ENCODE data around the gene TIGD3.
"Not testable (repeated sequence)": the region's sequence is repeated elsewhere in the genome, so short reads cannot be mapped to it uniquely, and the experiment has no call there.

The TIGD3 gene

DNA sequence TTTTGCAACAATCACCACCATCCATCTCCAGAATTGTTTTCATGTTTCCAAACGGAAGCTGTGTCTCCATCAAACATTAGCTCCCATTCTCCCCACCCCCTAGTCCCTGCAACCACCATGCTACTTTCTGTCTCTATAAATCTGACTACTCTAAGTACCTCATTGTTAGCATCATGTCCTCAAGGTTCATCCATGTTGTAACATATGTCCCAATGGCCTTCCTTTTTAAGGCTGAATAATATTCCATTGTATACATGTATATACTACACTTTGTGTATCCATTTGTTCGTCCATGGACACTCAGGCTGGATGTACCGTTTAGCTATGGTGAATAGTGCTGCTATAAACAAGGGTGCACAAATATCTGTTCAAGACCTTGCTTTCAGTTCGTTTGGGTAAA, 29.1 kb upstream of the TIGD3 start:
- DNase-seq (ENCODE audit: low read depth): no peak

GRCh38 chr11:65327021-65327420, 27.5 kb upstream of the TIGD3 start:
- no peak for DNase-seq (ENCODE audit: low read depth)

DNA sequence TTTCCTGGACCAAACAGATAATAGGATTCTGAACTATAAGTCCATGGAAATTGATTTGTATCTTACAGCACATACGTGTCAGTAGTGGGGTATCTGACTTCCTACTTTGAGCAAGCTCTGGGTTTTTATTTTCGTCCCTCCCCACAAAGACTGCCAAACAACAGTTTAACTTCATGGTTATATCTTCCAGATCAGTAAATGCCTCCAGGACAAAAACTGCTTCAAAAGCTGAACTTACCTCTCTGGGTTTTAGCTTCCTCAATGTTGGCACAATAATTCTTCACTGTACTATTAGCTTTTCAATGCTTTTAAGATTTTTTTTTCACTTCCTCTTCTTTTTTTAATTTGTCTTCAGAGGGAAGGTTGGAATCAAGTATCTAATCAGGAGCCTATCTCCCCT, 25.1 kb upstream of the TIGD3 start:
- no peak for DNase-seq (ENCODE audit: low read depth)

DNA sequence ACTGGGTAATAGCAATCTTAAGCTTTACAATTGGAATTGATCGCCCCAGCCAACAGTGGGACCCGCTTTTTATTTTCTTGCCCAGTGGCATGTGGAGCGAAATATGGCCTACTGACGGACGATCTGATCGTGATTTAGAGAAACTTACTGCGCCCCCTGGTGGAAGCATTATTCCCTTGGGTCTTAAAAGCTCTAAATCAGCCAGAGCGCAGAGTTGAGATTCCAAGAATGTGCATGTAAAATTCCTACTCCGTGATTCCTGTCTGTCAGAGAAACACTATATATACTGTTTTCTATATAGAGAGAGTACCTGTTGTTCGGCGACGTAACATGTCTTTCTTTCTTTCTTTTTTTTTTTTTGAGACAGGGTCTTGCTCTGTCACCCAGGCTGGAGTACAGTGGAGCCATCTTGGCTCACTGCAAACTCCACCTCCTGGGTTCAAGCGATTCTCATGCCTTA, 24.6 kb upstream of the TIGD3 start:
- peak; percentile 77 for DNase-seq (ENCODE audit: low read depth)

- no peak for DNase-seq (ENCODE audit: low read depth)
These were observed 24.0 kb upstream of the TIGD3 start for GRCh38 chr11:65330544-65330943.

- not testable (repeated sequence) for DNase-seq (ENCODE audit: low read depth)
These were observed 22.0 kb upstream of the TIGD3 start for GRCh38 chr11:65332591-65332990.

GRCh38 chr11:65334696-65335295, 19.8 kb upstream of the TIGD3 start:
- no peak for DNase-seq (ENCODE audit: low read depth)

DNA sequence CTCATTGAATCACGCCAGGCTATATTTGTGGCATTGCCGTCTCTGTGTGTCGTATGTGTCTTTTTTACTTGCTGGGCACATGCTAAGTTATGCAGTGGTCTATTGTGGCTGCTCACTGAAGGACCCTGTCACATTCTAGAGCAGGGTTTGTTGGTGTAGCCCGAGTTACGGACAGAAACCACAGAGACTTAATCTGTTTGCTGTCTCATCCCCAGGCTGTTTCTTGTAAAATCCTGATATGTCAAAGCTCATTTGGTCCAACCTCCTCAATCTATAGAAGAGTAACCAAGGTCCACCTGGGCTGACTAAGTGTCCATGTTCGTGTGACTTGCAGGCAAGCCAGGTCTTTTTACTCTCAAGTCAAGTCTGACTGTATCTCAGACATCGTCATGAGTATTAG, 15.9 kb upstream of the TIGD3 start:
- no peak for DNase-seq (ENCODE audit: low read depth)

DNA sequence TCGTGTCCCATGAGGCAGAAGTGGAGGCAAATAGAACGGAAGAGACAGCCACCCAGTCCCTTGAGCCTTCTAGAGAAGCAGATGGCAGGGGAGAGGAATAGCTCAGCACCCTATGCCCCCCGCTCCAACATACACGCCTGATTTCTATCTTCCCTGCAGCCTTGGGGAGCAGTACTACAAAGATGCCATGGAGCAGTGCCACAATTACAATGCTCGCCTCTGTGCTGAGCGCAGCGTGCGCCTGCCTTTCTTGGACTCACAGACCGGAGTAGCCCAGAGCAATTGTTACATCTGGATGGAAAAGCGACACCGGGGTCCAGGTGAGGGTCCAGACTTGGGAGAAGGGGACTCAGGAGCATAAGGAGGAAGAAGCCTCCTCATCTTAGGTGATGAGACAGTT, 14.3 kb upstream of the TIGD3 start:
- no peak for DNase-seq (ENCODE audit: low read depth)

DNA sequence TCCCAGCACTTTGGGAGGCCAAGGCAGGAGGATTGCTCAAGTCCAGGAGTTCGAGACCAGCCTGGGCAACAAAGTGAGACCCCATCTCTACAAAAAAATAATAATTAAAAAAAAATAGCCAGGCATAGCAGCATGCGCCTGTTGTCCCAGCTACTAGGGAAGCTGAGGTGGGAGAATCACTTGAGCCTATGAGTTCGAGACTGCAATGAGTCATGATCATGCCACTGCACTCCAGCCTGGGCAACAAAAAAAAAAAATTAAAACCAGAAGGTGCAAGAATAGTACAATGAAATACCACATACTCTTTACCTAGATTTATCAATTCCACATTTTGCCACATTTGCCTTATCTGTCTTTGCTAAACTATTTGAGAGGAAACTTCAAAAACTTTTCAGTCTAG, 12.7 kb upstream of the TIGD3 start:
- DNase-seq (ENCODE audit: low read depth): no peak

DNA sequence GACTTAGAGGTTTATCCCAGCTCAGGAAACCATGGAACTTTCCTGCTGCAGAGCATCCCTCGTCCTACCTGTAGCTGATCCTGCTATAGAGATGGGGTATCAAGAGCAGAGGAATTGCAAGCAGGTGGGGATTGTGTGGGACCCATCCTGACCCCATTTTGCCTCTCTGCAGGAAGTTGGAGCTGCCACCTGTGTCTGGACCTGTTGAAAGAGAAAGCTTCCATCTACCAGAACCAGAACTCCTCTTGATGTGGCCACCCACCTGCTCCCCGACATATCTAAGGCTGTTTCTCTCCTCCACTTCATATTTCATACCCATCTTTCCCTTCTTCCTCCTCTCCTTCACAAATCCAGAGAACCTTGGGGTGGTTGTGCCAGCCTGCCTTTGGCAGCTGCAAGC, 3.0 kb upstream of the TIGD3 start:
- DNase-seq (ENCODE audit: low read depth): no peak

- DNase-seq (ENCODE audit: low read depth): no peak
These were observed 1.8 kb upstream of the TIGD3 start for GRCh38 chr11:65352783-65353182.

- DNase-seq (ENCODE audit: low read depth): no peak
These were observed 1.2 kb upstream of the TIGD3 start for GRCh38 chr11:65353376-65353775.

- DNase-seq (ENCODE audit: low read depth): no peak
These were observed 669 bp upstream of the TIGD3 start for GRCh38 chr11:65353900-65354264.

- DNase-seq (ENCODE audit: low read depth): peak; percentile 66
These were observed 643 bp downstream of the TIGD3 start for GRCh38 chr11:65355013-65355775.

DNA sequence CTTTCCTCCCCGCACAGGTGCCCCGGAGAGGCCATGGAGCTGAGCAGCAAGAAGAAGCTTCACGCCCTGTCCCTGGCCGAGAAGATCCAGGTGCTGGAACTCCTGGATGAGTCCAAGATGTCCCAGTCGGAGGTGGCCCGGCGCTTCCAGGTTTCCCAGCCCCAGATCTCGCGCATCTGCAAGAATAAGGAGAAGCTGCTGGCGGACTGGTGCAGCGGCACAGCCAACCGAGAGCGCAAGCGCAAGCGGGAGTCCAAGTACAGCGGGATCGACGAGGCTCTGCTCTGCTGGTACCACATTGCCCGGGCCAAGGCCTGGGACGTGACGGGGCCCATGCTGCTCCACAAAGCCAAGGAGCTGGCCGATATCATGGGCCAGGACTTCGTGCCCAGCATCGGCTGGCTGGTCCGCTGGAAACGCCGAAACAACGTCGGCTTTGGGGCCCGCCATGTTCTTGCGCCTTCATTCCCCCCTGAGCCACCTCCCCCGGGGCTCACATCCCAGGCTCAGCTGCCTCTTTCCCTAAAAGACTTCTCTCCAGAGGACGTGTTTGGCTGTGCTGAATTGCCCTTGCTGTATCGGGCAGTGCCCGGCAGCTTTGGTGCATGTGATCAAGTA, 1.3 kb downstream of the TIGD3 start:
- no peak for DNase-seq (ENCODE audit: low read depth)

DNA sequence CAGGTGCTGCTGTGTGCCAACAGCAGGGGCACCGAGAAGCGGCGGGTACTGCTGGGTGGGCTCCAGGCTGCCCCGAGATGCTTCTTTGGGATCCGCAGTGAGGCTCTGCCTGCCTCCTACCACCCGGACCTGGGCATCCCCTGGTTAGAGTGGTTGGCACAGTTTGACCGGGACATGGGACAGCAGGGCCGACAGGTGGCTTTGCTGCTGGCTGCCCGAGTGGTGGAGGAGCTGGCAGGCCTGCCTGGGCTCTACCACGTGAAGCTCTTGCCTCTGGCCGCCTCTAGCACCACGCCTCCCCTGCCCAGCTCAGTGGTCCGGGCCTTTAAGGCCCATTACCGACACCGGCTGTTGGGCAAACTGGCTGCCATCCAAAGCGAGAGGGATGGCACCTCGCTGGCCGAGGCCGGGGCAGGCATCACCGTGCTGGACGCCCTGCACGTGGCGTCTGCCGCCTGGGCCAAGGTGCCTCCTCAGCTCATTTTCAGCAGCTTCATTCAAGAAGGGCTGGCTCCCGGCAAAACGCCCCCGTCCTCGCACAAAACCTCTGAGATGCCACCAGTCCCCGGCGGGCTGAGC, 1.9 kb downstream of the TIGD3 start:
- DNase-seq (ENCODE audit: low read depth): no peak

GRCh38 chr11:65357856-65358356, 3.4 kb downstream of the TIGD3 start:
- no peak for DNase-seq (ENCODE audit: low read depth)

GRCh38 chr11:65362320-65362931, 7.9 kb downstream of the TIGD3 start:
- no peak for DNase-seq (ENCODE audit: low read depth)

GRCh38 chr11:65362966-65363365, 8.4 kb downstream of the TIGD3 start:
- DNase-seq (ENCODE audit: low read depth): no peak

DNA sequence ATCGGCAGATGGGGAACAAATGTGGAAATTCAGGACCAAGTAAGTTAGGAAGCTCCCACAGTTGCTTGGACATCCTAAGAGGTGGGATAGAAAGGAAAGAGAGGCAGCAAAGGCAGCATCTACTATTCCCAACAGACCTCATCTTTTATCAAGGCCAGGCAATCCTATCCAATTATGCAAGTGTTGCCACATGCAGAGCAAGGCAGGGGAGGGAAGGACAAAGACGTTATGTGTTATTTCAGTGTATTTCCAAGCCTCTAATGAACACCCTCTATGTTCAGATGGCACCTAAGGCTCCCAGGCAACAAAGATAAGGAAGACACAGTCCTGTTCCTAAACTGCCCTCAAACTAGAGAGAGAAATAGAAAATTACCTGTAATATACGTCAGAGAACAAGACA, 9.2 kb downstream of the TIGD3 start:
- DNase-seq (ENCODE audit: low read depth): no peak

- no peak for DNase-seq (ENCODE audit: low read depth)
These were observed 11.8 kb downstream of the TIGD3 start for GRCh38 chr11:65366340-65366773.

All from T follicular helper cell (primary cell).